KMS-11 (cell line): ENCODE results near the gene TMEM202.
"Not testable (repeated sequence)": the region's sequence is repeated elsewhere in the genome, so short reads cannot be mapped to it uniquely, and the experiment has no call there.

ENCODE experiments used
- H2AFZ ChIP-seq: fragments of 200-600 bp; sonication (generic); 2 replicates; pipeline ENCODE4 v1.6.1; 2016; ENCODE audit warnings: antibody characterized with exemption, mixed run types, low read depth
- H3K27ac ChIP-seq: fragments of 200-600 bp; sonication (generic); 2 replicates; pipeline ENCODE4 v1.6.1; 2016; ENCODE audit warnings: mild to moderate bottlenecking, mixed run types
- H3K27me3 ChIP-seq: fragments of 200-600 bp; sonication (generic); 2 replicates; pipeline ENCODE4 v1.6.1; 2017; ENCODE audit warnings: mild to moderate bottlenecking, low read depth, mixed run types, moderate library complexity; ENCODE audit not compliant: insufficient read depth
- H3K36me3 ChIP-seq: fragments of 200-600 bp; sonication (generic); 2 replicates; pipeline ENCODE4 v1.6.1; 2017; ENCODE audit warnings: mild to moderate bottlenecking, mixed run types; ENCODE audit not compliant: insufficient read depth
- H3K4me1 ChIP-seq: fragments of 200-600 bp; sonication (generic); 2 replicates; pipeline ENCODE4 v1.6.1; 2016; ENCODE audit warnings: mild to moderate bottlenecking, low read depth, mixed run types; ENCODE audit not compliant: poor library complexity, severe bottlenecking
- H3K4me2 ChIP-seq: fragments of 200-600 bp; sonication (generic); 2 replicates; pipeline ENCODE4 v1.7.0; 2016; ENCODE audit warnings: mild to moderate bottlenecking, mixed run types
- H3K4me3 ChIP-seq: fragments of 200-600 bp; sonication (generic); IDR thresholded peaks from 2 replicates; pipeline ENCODE4 v1.6.1; 2017; ENCODE audit warnings: low read depth, low read length, mixed read lengths; ENCODE audit not compliant: insufficient read depth
- H3K79me2 ChIP-seq: fragments of 200-600 bp; sonication (generic); 2 replicates; pipeline ENCODE4 v1.6.1; 2016; ENCODE audit warnings: low read depth, mixed run types; ENCODE audit not compliant: insufficient read depth
- H3K9ac ChIP-seq: fragments of 200-600 bp; sonication (generic); 2 replicates; pipeline ENCODE4 v1.6.1; 2016; ENCODE audit warnings: mild to moderate bottlenecking, mixed run types
- H4K20me1 ChIP-seq: fragments of 200-600 bp; sonication (generic); 2 replicates; pipeline ENCODE4 v1.6.1; 2016; ENCODE audit warnings: mild to moderate bottlenecking, mixed run types; ENCODE audit not compliant: insufficient read depth
- TF ChIP-seq, protein P1 (sequence below): fragments of 200-600 bp; sonication (generic); conservative IDR thresholded peaks from 2 replicates; pipeline ENCODE4 v1.6.1; 2017; ENCODE audit warnings: low read depth, mild to moderate bottlenecking, antibody characterized with exemption, low read length, moderate library complexity, mixed read lengths

TMEM202 gene

DNA sequence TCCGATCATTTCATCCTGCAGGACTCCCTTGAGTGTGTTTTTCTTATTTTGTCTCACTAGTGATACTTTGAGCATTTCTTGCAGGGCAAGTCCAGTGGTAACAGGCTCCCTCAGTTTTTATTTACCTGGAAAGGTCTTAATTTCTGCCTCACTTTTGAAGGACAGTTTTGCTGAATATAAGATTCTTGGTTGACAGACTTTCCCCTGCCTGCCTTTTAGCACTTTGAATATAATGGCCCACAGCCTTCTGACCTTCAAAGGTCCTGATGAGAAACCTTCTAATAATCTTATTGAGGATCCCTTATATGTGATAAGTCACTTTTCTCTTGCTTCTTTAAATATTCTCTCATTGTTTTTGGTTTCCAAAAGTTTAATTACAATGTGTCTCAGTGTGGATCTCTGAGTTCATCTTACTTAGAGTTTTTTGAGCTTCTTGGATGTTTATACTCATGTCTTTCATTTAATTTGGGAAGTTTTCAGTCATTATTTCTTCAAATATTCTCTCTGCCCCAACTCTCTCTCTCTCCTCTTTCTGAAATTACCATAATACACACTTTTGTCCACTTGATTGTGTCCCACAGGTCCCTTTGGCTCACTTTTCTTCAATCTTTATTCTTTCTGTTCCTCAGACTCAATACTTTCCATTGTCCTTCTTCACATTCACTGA, 39.7 kb downstream of the TMEM202 start:
- Histone ChIP-seq H3K4me3 (no peak overlapping the region), H3K27ac (no peak overlapping the region), H3K36me3 (no peaks in the 10 kb centered on the region), H3K4me1 (no peaks in the 10 kb centered on the region), H3K9ac (no peak overlapping the region), H3K27me3 (no peaks in the 10 kb centered on the region), H2AFZ (no peak overlapping the region), H4K20me1 (no peaks in the 10 kb centered on the region), H3K4me2 (no peak overlapping the region), H3K79me2 (no peaks in the 10 kb centered on the region)
- TF ChIP-seq, protein P1, sequence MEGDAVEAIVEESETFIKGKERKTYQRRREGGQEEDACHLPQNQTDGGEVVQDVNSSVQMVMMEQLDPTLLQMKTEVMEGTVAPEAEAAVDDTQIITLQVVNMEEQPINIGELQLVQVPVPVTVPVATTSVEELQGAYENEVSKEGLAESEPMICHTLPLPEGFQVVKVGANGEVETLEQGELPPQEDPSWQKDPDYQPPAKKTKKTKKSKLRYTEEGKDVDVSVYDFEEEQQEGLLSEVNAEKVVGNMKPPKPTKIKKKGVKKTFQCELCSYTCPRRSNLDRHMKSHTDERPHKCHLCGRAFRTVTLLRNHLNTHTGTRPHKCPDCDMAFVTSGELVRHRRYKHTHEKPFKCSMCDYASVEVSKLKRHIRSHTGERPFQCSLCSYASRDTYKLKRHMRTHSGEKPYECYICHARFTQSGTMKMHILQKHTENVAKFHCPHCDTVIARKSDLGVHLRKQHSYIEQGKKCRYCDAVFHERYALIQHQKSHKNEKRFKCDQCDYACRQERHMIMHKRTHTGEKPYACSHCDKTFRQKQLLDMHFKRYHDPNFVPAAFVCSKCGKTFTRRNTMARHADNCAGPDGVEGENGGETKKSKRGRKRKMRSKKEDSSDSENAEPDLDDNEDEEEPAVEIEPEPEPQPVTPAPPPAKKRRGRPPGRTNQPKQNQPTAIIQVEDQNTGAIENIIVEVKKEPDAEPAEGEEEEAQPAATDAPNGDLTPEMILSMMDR, result no peak

DNA sequence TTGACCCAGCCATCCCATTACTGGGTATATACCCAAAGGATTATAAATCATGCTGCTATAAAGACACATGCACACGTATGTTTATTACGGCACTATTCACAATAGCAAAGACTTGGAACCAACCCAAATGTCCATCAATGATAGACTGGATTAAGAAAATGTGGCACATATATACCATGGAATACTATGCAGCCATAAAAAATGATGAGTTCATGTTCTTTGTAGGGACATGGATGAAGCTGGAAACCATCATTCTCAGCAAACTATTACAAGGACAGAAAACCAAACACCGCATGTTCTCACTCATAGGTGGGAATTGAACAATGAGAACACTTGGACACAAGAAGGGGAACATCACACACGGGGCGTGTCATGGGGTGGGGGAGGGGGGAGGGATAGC, 44.7 kb downstream of the TMEM202 start:
- not testable (repeated sequence) for H3K36me3 ChIP-seq, H2AFZ ChIP-seq, H3K4me3 ChIP-seq, H3K79me2 ChIP-seq, H4K20me1 ChIP-seq, H3K27ac ChIP-seq, H3K4me2 ChIP-seq, H3K27me3 ChIP-seq, H3K4me1 ChIP-seq, H3K9ac ChIP-seq

DNA sequence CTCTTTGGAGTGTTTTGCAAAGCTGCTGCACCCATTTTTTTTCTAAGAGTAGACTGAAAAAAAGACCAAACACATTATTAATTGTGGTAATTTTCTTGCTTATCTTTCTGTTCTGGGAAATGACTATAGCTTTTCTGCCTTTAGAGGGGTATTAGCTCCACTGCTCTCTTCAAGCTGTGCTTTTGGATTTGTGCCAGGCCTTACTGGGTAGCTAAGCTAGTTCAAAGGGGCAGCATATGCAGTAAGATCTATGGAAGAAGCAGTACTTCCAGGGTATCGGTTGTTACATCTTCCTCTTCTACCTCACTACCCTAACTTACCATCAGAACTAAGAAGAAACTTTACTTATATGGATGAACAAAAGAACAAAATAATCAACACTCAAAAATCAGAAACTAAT, 47.3 kb downstream of the TMEM202 start:
- H3K4me2 ChIP-seq, result no peak overlapping the region
- H3K27ac ChIP-seq, result no peak overlapping the region
- no peaks in the 10 kb centered on the region for H3K36me3 ChIP-seq
- no peak overlapping the region for H3K9ac ChIP-seq
- H3K4me3 ChIP-seq, result no peak overlapping the region
- no peaks in the 10 kb centered on the region for H4K20me1 ChIP-seq
- H2AFZ ChIP-seq, result no peak overlapping the region
- H3K27me3 ChIP-seq, result no peaks in the 10 kb centered on the region
- no peaks in the 10 kb centered on the region for H3K79me2 ChIP-seq
- TF ChIP-seq, protein P1, result no peak
- no peaks in the 10 kb centered on the region for H3K4me1 ChIP-seq

DNA sequence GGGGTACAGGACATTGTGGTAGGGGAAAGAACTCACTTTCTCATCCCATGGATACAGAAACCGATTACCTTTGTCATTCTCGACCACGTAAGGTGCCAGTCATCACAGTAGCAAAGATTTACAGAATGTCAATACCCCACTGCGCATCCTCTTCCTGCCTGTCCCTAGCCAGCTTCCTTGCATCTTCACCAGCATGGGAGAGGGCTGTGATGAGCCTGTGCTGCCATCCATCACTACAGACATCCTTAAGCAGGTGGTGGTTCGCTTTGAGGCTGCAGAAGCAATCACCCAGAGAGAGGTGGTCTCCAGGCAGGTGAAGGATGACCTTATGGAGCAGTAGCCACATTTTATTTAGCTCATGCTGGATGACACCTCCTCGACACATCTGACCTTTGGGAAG, 52.7 kb downstream of the TMEM202 start:
- Histone ChIP-seq H4K20me1 (no peaks in the 10 kb centered on the region), H3K79me2 (no peaks in the 10 kb centered on the region), H2AFZ (no peak overlapping the region), H3K27ac (no peak overlapping the region), H3K9ac (no peak overlapping the region), H3K27me3 (no peaks in the 10 kb centered on the region), H3K36me3 (no peaks in the 10 kb centered on the region), H3K4me3 (no peak overlapping the region), H3K4me1 (no peaks in the 10 kb centered on the region), H3K4me2 (no peak overlapping the region)
- TF ChIP-seq, protein P1, result no peak

DNA sequence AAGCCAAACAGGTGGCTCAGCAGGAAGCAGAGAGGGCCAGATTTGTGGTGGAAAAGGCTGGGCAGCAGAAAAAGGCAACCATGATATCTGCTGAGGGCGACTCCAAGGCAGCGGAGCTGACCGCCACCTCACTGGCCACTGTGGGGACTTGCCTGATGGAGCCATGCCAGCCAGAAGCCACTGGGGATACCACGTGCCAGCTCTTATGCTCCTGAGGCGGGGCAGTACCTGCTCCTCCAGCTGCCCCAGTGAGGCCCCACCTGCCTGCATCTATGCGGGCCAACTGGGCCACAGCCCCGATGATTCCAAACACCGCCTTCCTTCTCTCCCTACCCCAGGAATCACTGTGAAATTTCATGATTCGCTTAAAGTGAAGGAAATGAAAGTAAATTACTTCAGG, 53.1 kb downstream of the TMEM202 start:
- Histone ChIP-seq H3K4me1 (no peaks in the 10 kb centered on the region), H3K36me3 (no peaks in the 10 kb centered on the region), H4K20me1 (no peaks in the 10 kb centered on the region), H3K4me3 (no peak overlapping the region), H2AFZ (no peak overlapping the region), H3K27me3 (no peaks in the 10 kb centered on the region), H3K4me2 (no peak overlapping the region), H3K79me2 (no peaks in the 10 kb centered on the region), H3K9ac (no peak overlapping the region), H3K27ac (no peak overlapping the region)
- TF ChIP-seq, protein P1, result no peak
